HL-60 (cell line): ENCODE results near the gene PRR12.

ENCODE experiments used
- GABPA ChIP-seq: IDR thresholded peaks from 2 replicates; pipeline ENCODE4 v1.6.1; 2012; ENCODE audit warnings: low read depth
- POLR2AphosphoS5 ChIP-seq: IDR thresholded peaks from 2 replicates; pipeline ENCODE4 v1.6.1; 2012; ENCODE audit warnings: low read depth
- SPI1 ChIP-seq: IDR thresholded peaks from 2 replicates; pipeline ENCODE4 v1.6.1; 2012; ENCODE audit warnings: low read depth, mild to moderate bottlenecking, borderline replicate concordance
- TF ChIP-seq, protein P1 (sequence below): IDR thresholded peaks from one replicate; pipeline ENCODE4 v1.5.1; 2011; ENCODE audit warnings: low read length, control low read depth, inconsistent platforms; ENCODE audit not compliant: insufficient read depth
- TF ChIP-seq, protein P2 (sequence below): IDR thresholded peaks from 2 replicates; pipeline ENCODE4 v1.6.1; 2012; ENCODE audit warnings: low read depth; ENCODE audit not compliant: insufficient replicate concordance

DNA sequence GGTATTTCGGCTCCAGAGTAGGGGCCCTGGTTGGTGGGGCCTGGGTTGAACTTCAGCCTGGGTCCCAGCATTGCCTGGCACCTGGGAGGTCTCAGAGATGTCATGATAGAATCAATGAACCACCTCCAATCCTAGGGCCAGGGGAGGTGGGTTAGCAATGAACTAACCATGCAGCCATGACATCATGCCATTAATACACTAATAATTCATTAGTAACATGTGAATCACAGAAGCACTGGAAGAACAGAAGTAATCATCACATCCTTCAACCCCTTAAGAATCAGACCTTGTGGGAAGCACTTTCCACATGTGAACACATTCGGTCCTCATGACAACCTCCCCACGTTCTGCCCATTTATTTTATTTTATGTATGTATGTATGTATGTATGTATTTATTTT, 17.6 kb upstream of the PRR12 start:
- no peak for TF ChIP-seq GABPA
- TF ChIP-seq, protein P1, sequence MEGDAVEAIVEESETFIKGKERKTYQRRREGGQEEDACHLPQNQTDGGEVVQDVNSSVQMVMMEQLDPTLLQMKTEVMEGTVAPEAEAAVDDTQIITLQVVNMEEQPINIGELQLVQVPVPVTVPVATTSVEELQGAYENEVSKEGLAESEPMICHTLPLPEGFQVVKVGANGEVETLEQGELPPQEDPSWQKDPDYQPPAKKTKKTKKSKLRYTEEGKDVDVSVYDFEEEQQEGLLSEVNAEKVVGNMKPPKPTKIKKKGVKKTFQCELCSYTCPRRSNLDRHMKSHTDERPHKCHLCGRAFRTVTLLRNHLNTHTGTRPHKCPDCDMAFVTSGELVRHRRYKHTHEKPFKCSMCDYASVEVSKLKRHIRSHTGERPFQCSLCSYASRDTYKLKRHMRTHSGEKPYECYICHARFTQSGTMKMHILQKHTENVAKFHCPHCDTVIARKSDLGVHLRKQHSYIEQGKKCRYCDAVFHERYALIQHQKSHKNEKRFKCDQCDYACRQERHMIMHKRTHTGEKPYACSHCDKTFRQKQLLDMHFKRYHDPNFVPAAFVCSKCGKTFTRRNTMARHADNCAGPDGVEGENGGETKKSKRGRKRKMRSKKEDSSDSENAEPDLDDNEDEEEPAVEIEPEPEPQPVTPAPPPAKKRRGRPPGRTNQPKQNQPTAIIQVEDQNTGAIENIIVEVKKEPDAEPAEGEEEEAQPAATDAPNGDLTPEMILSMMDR, result no peak
- TF ChIP-seq POLR2AphosphoS5, result no peak
- no peak for TF ChIP-seq SPI1
- TF ChIP-seq, protein P2, sequence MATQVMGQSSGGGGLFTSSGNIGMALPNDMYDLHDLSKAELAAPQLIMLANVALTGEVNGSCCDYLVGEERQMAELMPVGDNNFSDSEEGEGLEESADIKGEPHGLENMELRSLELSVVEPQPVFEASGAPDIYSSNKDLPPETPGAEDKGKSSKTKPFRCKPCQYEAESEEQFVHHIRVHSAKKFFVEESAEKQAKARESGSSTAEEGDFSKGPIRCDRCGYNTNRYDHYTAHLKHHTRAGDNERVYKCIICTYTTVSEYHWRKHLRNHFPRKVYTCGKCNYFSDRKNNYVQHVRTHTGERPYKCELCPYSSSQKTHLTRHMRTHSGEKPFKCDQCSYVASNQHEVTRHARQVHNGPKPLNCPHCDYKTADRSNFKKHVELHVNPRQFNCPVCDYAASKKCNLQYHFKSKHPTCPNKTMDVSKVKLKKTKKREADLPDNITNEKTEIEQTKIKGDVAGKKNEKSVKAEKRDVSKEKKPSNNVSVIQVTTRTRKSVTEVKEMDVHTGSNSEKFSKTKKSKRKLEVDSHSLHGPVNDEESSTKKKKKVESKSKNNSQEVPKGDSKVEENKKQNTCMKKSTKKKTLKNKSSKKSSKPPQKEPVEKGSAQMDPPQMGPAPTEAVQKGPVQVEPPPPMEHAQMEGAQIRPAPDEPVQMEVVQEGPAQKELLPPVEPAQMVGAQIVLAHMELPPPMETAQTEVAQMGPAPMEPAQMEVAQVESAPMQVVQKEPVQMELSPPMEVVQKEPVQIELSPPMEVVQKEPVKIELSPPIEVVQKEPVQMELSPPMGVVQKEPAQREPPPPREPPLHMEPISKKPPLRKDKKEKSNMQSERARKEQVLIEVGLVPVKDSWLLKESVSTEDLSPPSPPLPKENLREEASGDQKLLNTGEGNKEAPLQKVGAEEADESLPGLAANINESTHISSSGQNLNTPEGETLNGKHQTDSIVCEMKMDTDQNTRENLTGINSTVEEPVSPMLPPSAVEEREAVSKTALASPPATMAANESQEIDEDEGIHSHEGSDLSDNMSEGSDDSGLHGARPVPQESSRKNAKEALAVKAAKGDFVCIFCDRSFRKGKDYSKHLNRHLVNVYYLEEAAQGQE, result no peak
